Measurements from ENCODE around the gene ST3GAL6. TPM values are rescaled to one million over a fixed set of nuclear protein-coding genes. Genes with fewer than 3 reads are reported as not detected.

The ST3GAL6 gene
- total and polyA plus RNA-seq, 2 of the 4 experiments (the other 2 are of a cell fraction) = 0.36 to 0.99 TPM

- DNase-seq = no peak
- no peak overlapping the region for H3K14ac ChIP-seq (replicated peaks; ENCODE audit: low read depth, low read length)
- no peak overlapping the region for H2AK9ac ChIP-seq (replicated peaks; ENCODE audit: low read depth, low read length, poor library complexity)
- H3K4me3 ChIP-seq (ENCODE audit: insufficient read depth, low read depth, low read length) = no peak overlapping the region
- H3K79me1 ChIP-seq (ENCODE audit: low read depth in 1 of 2, low read length in 2 of 2) = peaks cover 4 to 6% of the 10 kb centered on the region in 2 experiments; a peak in 1 of 4 replicates
- no peak overlapping the region for H2BK5ac ChIP-seq (ENCODE audit: low read depth, low read length, poor library complexity, severe bottlenecking)
- H3K23ac ChIP-seq (ENCODE audit: low read depth, low read length) = no peak overlapping the region
- POLR2A ChIA-PET (ENCODE audit: unreplicated experiment) = no interaction called here
- no peak overlapping the region for H3K56ac ChIP-seq (ENCODE audit: extremely low read depth, insufficient read depth, low read length)
- no peak overlapping the region for H4K5ac ChIP-seq (ENCODE audit: low read depth, low read length)
- intact Hi-C loops (cut with micrococcal nuclease) (no loop called here), in situ Hi-C loops (cut with MboI; ENCODE audit: low sequenced_read_pairs) (no loop called here), dilution Hi-C loops (cut with HindIII; ENCODE audit: low sequenced_read_pairs, unreplicated experiment) (no loop called here)
- peaks cover 2% of the 10 kb centered on the region for H3K4me1 ChIP-seq (ENCODE audit: control insufficient read depth, insufficient read depth, low read length)
- no peak overlapping the region for H2BK15ac ChIP-seq (ENCODE audit: low read depth, low read length)
- no peaks in the 10 kb centered on the region for H3K9me3 ChIP-seq (ENCODE audit: control insufficient read depth, insufficient read depth, low read length)
- no peaks in the 10 kb centered on the region for H3K36me3 ChIP-seq (ENCODE audit: control insufficient read depth, insufficient read depth, low read length)
- H3K18ac ChIP-seq (ENCODE audit: low read depth, low read length) = no peak overlapping the region
- no peak overlapping the region for H2BK20ac ChIP-seq (ENCODE audit: low read depth, low read length)
- no peak overlapping the region for H2BK120ac ChIP-seq (ENCODE audit: low read depth, low read length)
- H3K27ac ChIP-seq (ENCODE audit: insufficient read depth, low read length) = no peak overlapping the region
- BruUV-seq (replicated peaks) = no TSS peak
- no peak for ATAC-seq (ENCODE audit: low read depth)
- H3K9me1 ChIP-seq (ENCODE audit: insufficient read depth, low read length) = no peaks in the 10 kb centered on the region; the same call in 1 of the 2 replicates
- 100% methylated on average over 3 of the region's 5 CpGs; no CpG with 5 or more reads in 1 of the 2 experiments for WGBS, 2 experiments (ENCODE audit: extremely low coverage in 2 of 2, insufficient read length in 1 of 2)
- H4K20me1 ChIP-seq (ENCODE audit: insufficient read depth, low read length) = no peaks in the 10 kb centered on the region
- H4K91ac ChIP-seq (ENCODE audit: insufficient read depth, low read depth, low read length) = no peak overlapping the region
- H4K8ac ChIP-seq (ENCODE audit: low read depth in 2 of 2, low read length in 2 of 2) = no peak overlapping the region
- TF ChIP-seq MXI1 (IDR thresholded peaks at IDR 0.05; ENCODE audit: borderline replicate concordance, low read depth, low read length) (no peak), CHD1 (IDR thresholded peaks at IDR 0.05; ENCODE audit: low read depth, low read length) (no peak)
- H2AFZ ChIP-seq (replicated peaks; ENCODE audit: low read length, poor library complexity) = no peak overlapping the region
- no peak overlapping the region for H3K4me2 ChIP-seq (ENCODE audit: low read depth, low read length)
- peaks cover 6% of the 10 kb centered on the region; the same call in 1 of the 2 replicates for H3K27me3 ChIP-seq (ENCODE audit: control insufficient read depth, insufficient read depth, low read length)
- no peak overlapping the region for H2AK5ac ChIP-seq (ENCODE audit: low read depth, low read length)
- no peak overlapping the region for H3K4ac ChIP-seq (ENCODE audit: low read depth, low read length)
- no peak overlapping the region for H3K9ac ChIP-seq (ENCODE audit: low read depth, low read length)
- CTCF ChIA-PET = no interaction called here
Measured at GRCh38 chr3:98737301-98737700, 25.8 kb upstream of the ST3GAL6 start.

Measured in IMR-90 (cell line).